DOHH2 (cell line): ENCODE results near the gene SEMA5A.

Experiments used
- H3F3A ChIP-seq: fragments of 200-600 bp; sonication (generic), shearing (Covaris generic); 2 replicates; pipeline ENCODE4 v1.6.0; 2016; ENCODE audit warnings: antibody characterized with exemption, mild to moderate bottlenecking; ENCODE audit not compliant: control insufficient read depth, insufficient read depth
- H3K27ac ChIP-seq: fragments of 200-600 bp; sonication (generic); 2 replicates; pipeline ENCODE4 v1.5.1; 2014; ENCODE audit warnings: low read depth, mild to moderate bottlenecking, low read length, moderate library complexity
- H3K27me3 ChIP-seq: fragments of 200-600 bp; sonication (generic); 2 replicates; pipeline ENCODE4 v1.6.1; 2014; ENCODE audit warnings: mild to moderate bottlenecking, low read length, mixed read lengths; ENCODE audit not compliant: control insufficient read depth
- H3K36me3 ChIP-seq: fragments of 200-600 bp; sonication (generic); 2 replicates; pipeline ENCODE4 v1.6.1; 2014; ENCODE audit warnings: mild to moderate bottlenecking, low read length, moderate library complexity, mixed read lengths; ENCODE audit not compliant: control insufficient read depth
- H3K4me1 ChIP-seq: fragments of 200-600 bp; sonication (generic); 2 replicates; pipeline ENCODE4 v1.6.1; 2014; ENCODE audit warnings: mild to moderate bottlenecking, low read length, mixed read lengths; ENCODE audit not compliant: control insufficient read depth
- H3K4me2 ChIP-seq: fragments of 200-600 bp; sonication (generic); 2 replicates; pipeline ENCODE4 v1.6.0; 2014; ENCODE audit warnings: mild to moderate bottlenecking, low read length, moderate library complexity
- H3K4me3 ChIP-seq: fragments of 200-600 bp; sonication (generic); 2 replicates; pipeline ENCODE4 v1.5.1; 2014; ENCODE audit warnings: mild to moderate bottlenecking, low read length, mixed read lengths
- H3K79me2 ChIP-seq: fragments of 200-600 bp; sonication (generic); 2 replicates; pipeline ENCODE4 v1.6.1; 2014; ENCODE audit warnings: mild to moderate bottlenecking, low read length, mixed read lengths; ENCODE audit not compliant: control insufficient read depth
- H3K9me2 ChIP-seq: fragments of 200-600 bp; sonication (generic); replicated peaks from 2 replicates; pipeline ENCODE4 v1.6.1; 2014; ENCODE audit warnings: mild to moderate bottlenecking, low read length, mixed read lengths; ENCODE audit not compliant: control insufficient read depth
- H3K9me3 ChIP-seq: fragments of 200-600 bp; sonication (generic); 2 replicates; pipeline ENCODE4 v1.6.1; 2014; ENCODE audit warnings: antibody characterized with exemption, low read length, mixed read lengths; ENCODE audit not compliant: control insufficient read depth, insufficient read depth
- H4K20me1 ChIP-seq: fragments of 200-600 bp; sonication (generic); 2 replicates; pipeline ENCODE4 v1.6.0; 2014; ENCODE audit warnings: low read depth, mild to moderate bottlenecking, antibody characterized with exemption, low read length, moderate library complexity; ENCODE audit not compliant: control insufficient read depth, insufficient read depth
- CTCF ChIP-seq: fragments of 200-600 bp; sonication (generic); IDR thresholded peaks from one replicate; pipeline ENCODE4 v1.5.1; 2014; ENCODE audit warnings: antibody characterized with exemption, mild to moderate bottlenecking, low read depth, low read length; ENCODE audit not compliant: poor library complexity, severe bottlenecking
- EZH2phosphoT487 ChIP-seq: fragments of 200-600 bp; sonication (generic); IDR thresholded peaks from 2 replicates; pipeline ENCODE4 v1.6.1; 2017; ENCODE audit warnings: borderline replicate concordance, mild to moderate bottlenecking, antibody characterized with exemption, low read length, moderate library complexity, mixed read lengths

SEMA5A gene

DNA sequence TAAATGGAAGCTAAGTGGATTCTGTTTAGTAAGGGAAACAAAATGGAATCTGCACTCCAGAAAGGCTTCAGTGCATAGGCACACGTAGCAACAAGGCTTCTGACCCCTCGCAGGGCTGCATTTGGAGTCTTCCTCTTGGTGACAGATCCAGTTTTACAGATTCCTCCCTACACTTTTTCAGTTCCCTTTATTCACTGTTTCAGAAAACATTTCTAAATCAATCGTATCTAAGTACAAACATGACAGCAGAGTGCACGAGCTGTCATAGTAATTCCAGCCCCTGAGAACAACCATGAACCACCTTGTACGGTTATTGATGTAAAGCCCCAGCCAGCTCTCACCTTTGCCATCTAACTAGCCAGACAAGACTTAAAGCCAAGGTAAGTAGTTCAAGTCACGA is 491.6 kb downstream of the SEMA5A start:
- no peaks in the 10 kb centered on the region for H3K36me3 ChIP-seq
- no peaks in the 10 kb centered on the region for H3K27me3 ChIP-seq
- H3K9me2 ChIP-seq: no peaks in the 10 kb centered on the region
- no peak overlapping the region for H3K27ac ChIP-seq
- H3K4me1 ChIP-seq: no peaks in the 10 kb centered on the region
- no peaks in the 10 kb centered on the region for H3K79me2 ChIP-seq
- TF ChIP-seq CTCF: no peak
- no peak for TF ChIP-seq EZH2phosphoT487
- H4K20me1 ChIP-seq: no peaks in the 10 kb centered on the region
- no peaks in the 10 kb centered on the region for H3K9me3 ChIP-seq
- H3K4me2 ChIP-seq: no peak overlapping the region
- no peaks in the 10 kb centered on the region for H3F3A ChIP-seq
- no peak overlapping the region for H3K4me3 ChIP-seq

DNA sequence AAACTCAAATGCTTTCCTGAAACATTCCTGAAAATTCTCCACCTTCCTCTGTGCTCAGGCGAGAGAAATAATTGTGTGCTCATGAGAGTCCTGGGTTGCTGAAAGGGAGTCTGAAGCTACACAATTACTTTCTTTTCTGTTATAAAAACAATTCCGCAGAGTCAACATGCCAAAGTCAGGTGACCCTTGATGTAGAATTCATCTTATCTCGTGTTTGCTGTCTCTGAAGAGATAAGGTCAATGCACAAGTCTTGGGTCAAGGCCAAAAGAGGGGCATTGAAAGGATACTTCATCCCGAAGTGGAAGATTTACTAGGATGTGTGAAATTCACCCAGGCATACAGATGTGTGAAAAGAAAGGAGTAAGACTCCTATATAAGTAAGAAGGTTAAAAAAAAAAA is 493.5 kb downstream of the SEMA5A start:
- no peaks in the 10 kb centered on the region for H3K9me3 ChIP-seq
- TF ChIP-seq EZH2phosphoT487: no peak
- TF ChIP-seq CTCF: no peak
- no peaks in the 10 kb centered on the region for H3K27me3 ChIP-seq

DNA sequence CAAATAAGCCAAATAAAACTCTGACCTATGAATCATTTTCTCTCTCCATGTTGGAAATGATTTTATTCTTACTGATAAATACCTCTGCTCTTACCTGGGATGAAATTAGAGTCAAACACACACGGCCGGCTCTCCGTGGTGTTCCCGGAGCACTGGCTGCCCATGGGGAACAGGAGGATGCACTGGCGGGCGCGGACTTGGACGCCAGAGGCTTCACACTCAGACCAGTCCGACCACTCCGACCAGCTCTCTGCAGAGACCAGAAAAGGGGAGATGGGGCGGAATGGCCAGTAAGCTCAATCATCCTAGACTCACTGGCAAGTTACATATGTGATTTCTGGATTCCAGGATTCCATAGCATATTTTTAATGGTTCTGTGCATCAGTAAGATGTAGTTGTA is 494.1 kb downstream of the SEMA5A start:
- no peak overlapping the region for H3K27ac ChIP-seq
- H4K20me1 ChIP-seq: no peaks in the 10 kb centered on the region
- H3K27me3 ChIP-seq: no peaks in the 10 kb centered on the region
- no peaks in the 10 kb centered on the region for H3K4me1 ChIP-seq
- no peak for TF ChIP-seq CTCF
- TF ChIP-seq EZH2phosphoT487: no peak
- H3K4me2 ChIP-seq: no peak overlapping the region
- no peaks in the 10 kb centered on the region for H3K36me3 ChIP-seq
- H3K9me3 ChIP-seq: no peaks in the 10 kb centered on the region
- H3K79me2 ChIP-seq: no peaks in the 10 kb centered on the region
- no peaks in the 10 kb centered on the region for H3F3A ChIP-seq
- no peak overlapping the region for H3K4me3 ChIP-seq
- H3K9me2 ChIP-seq: no peaks in the 10 kb centered on the region

More for the DNA sequence above, 493.5 kb downstream of the SEMA5A start:
- H3K9me2 ChIP-seq: no peaks in the 10 kb centered on the region
- no peak overlapping the region for H3K27ac ChIP-seq
- H4K20me1 ChIP-seq: no peaks in the 10 kb centered on the region
- H3K36me3 ChIP-seq: no peaks in the 10 kb centered on the region
- no peaks in the 10 kb centered on the region for H3K4me1 ChIP-seq
- H3K79me2 ChIP-seq: no peaks in the 10 kb centered on the region
- H3K4me3 ChIP-seq: no peak overlapping the region
- H3K4me2 ChIP-seq: no peak overlapping the region
- no peaks in the 10 kb centered on the region for H3F3A ChIP-seq

- H4K20me1 ChIP-seq: no peaks in the 10 kb centered on the region
- TF ChIP-seq EZH2phosphoT487: no peak
- TF ChIP-seq CTCF: no peak
These were observed 497.9 kb downstream of the SEMA5A start for GRCh38 chr5:9047932-9048331.

More at GRCh38 chr5:9047932-9048331, 497.9 kb downstream of the SEMA5A start:
- H3K9me2 ChIP-seq: no peaks in the 10 kb centered on the region
- no peak overlapping the region for H3K4me3 ChIP-seq
- no peaks in the 10 kb centered on the region for H3K79me2 ChIP-seq
- no peak overlapping the region for H3K4me2 ChIP-seq
- H3K4me1 ChIP-seq: no peaks in the 10 kb centered on the region
- H3K27ac ChIP-seq: no peak overlapping the region
- no peaks in the 10 kb centered on the region for H3K36me3 ChIP-seq
- no peaks in the 10 kb centered on the region for H3K9me3 ChIP-seq
- no peaks in the 10 kb centered on the region for H3K27me3 ChIP-seq
- no peaks in the 10 kb centered on the region for H3F3A ChIP-seq
